OCI-LY1 (cell line): Measurements from ENCODE around the gene C14orf39.

Experiments used
- H2AFZ ChIP-seq: fragments of 200-600 bp; sonication (generic), shearing (Covaris generic); 2 replicates; pipeline ENCODE4 v1.6.0; 2014; ENCODE audit warnings: antibody characterized with exemption, mild to moderate bottlenecking, low read length
- H3F3A ChIP-seq: fragments of 200-600 bp; sonication (generic), shearing (Covaris generic); 2 replicates; pipeline ENCODE4 v1.6.0; 2014; ENCODE audit warnings: mild to moderate bottlenecking, antibody characterized with exemption, low read length, moderate library complexity; ENCODE audit not compliant: insufficient read depth
- H3K27ac ChIP-seq: fragments of 200-600 bp; sonication (generic); 2 replicates; pipeline ENCODE4 v1.5.1; 2014; ENCODE audit warnings: low read length, mixed run types, mild to moderate bottlenecking, low read depth; ENCODE audit not compliant: poor library complexity, severe bottlenecking
- H3K27me3 ChIP-seq: fragments of 200-600 bp; sonication (generic); 2 replicates; pipeline ENCODE4 v1.6.0; 2014; ENCODE audit warnings: antibody characterized with exemption, mild to moderate bottlenecking, low read length, moderate library complexity; ENCODE audit not compliant: insufficient read depth
- H3K36me3 ChIP-seq: fragments of 200-600 bp; sonication (generic); 2 replicates; pipeline ENCODE4 v1.6.1; 2014; ENCODE audit warnings: mild to moderate bottlenecking, antibody characterized with exemption, low read length, moderate library complexity, mixed read lengths; ENCODE audit not compliant: insufficient read depth
- H3K4me1 ChIP-seq: fragments of 200-600 bp; sonication (generic); 2 replicates; pipeline ENCODE4 v1.5.1; 2014; ENCODE audit warnings: mild to moderate bottlenecking, low read length, moderate library complexity; ENCODE audit not compliant: insufficient read depth, severe bottlenecking
- H3K4me2 ChIP-seq: fragments of 200-600 bp; sonication (generic), shearing (Covaris generic); 2 replicates; pipeline ENCODE4 v1.6.1; 2014; ENCODE audit warnings: low read length
- H3K4me3 ChIP-seq: fragments of 200-600 bp; sonication (generic); 2 replicates; pipeline ENCODE4 v1.5.1; 2014; ENCODE audit warnings: low read length, low read depth, mild to moderate bottlenecking, mixed read lengths; ENCODE audit not compliant: poor library complexity, severe bottlenecking
- H3K79me2 ChIP-seq: fragments of 200-600 bp; shearing (Covaris generic); 2 replicates; pipeline ENCODE4 v1.6.1; 2016; ENCODE audit warnings: mixed run types, low read length, mixed read lengths; ENCODE audit not compliant: insufficient read depth
- H3K9ac ChIP-seq: fragments of 200-600 bp; sonication (generic), shearing (Covaris generic); 2 replicates; pipeline ENCODE4 v1.6.1; 2014; ENCODE audit warnings: mild to moderate bottlenecking, low read length, mixed read lengths
- H3K9me2 ChIP-seq: fragments of 200-600 bp; sonication (generic), shearing (Covaris generic); 2 replicates; pipeline ENCODE4 v1.6.1; 2014; ENCODE audit warnings: low read depth, mild to moderate bottlenecking, low read length, mixed read lengths
- H3K9me3 ChIP-seq: fragments of 200-600 bp; shearing (Covaris generic); 2 replicates; pipeline ENCODE4 v1.6.1; 2014; ENCODE audit warnings: low read length, mixed read lengths
- H4K20me1 ChIP-seq: fragments of 200-600 bp; sonication (generic), shearing (Covaris generic); 2 replicates; pipeline ENCODE4 v1.6.0; 2016; ENCODE audit warnings: mild to moderate bottlenecking, low read length; ENCODE audit not compliant: insufficient read depth
- EZH2 ChIP-seq: fragments of 200-600 bp; sonication (generic), shearing (Covaris generic); IDR thresholded peaks from 2 replicates; pipeline ENCODE4 v1.8.0; 2017; ENCODE audit warnings: borderline replicate concordance, mixed run types, mild to moderate bottlenecking, antibody characterized with exemption, low read length, moderate library complexity, mixed read lengths
- TF ChIP-seq, protein P1 (sequence below): fragments of 200-600 bp; sonication (generic), shearing (Covaris generic); IDR thresholded peaks from 2 replicates; pipeline ENCODE4 v1.5.1; 2017; ENCODE audit warnings: mild to moderate bottlenecking, antibody characterized with exemption, low read length, moderate library complexity, mixed read lengths

C14orf39 gene

DNA sequence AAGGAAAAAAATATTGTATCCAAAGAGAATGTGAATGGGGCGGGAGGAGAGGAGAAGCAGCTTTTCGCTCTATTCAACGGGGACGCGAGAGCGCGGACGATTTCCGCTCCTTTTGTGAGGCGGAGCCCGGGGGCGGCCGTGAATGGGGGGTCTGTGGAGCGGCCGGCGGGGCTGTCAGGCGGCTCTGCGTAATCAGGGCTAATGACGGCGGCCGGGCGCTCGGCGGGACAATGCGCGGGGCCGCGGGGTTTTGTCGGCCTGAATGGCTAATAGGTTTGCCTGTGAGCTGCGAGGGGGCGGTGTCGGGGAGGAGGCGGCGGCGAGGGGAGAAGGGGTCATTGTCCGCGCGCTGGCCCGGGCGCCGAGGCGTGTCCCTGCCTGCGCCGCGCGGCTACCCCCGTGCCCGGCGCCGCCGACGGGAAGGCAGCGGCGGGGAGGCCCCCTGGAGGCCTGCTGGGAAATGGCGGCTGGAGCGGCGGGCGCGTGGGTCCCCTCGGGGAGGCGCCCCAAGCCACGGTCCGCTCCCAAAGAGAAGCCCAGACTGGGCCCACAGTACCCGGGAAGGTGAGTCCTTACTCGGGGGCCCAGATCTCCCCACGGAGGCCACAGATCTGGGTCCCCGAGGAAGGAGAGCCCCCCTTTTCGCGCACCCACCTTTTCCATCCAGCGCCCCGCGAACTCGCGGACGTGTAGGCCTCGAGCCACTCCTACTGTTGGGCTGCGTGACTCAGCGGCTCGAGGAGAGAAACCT lies 29.1 kb upstream of the C14orf39 start:
- no peak overlapping the region for H3K9ac ChIP-seq
- peak overlapping the region; percentile 41 for H3K4me2 ChIP-seq
- no peaks in the 10 kb centered on the region for H3K9me3 ChIP-seq
- H3K4me1 ChIP-seq, result peaks cover 5% of the 10 kb centered on the region
- no peaks in the 10 kb centered on the region for H3K9me2 ChIP-seq
- H3K36me3 ChIP-seq, result no peaks in the 10 kb centered on the region
- no peak overlapping the region for H3K27ac ChIP-seq
- 0 out of 2 replicates have a peak, but pooled peaks cover 2% of the 10 kb centered on the region for H3K27me3 ChIP-seq
- H3K4me3 ChIP-seq, result peak overlapping the region; percentile 47
- H3F3A ChIP-seq, result no peaks in the 10 kb centered on the region
- no peaks in the 10 kb centered on the region for H3K79me2 ChIP-seq
- no peak overlapping the region for H2AFZ ChIP-seq
- no peak for TF ChIP-seq EZH2
- TF ChIP-seq, protein P1, sequence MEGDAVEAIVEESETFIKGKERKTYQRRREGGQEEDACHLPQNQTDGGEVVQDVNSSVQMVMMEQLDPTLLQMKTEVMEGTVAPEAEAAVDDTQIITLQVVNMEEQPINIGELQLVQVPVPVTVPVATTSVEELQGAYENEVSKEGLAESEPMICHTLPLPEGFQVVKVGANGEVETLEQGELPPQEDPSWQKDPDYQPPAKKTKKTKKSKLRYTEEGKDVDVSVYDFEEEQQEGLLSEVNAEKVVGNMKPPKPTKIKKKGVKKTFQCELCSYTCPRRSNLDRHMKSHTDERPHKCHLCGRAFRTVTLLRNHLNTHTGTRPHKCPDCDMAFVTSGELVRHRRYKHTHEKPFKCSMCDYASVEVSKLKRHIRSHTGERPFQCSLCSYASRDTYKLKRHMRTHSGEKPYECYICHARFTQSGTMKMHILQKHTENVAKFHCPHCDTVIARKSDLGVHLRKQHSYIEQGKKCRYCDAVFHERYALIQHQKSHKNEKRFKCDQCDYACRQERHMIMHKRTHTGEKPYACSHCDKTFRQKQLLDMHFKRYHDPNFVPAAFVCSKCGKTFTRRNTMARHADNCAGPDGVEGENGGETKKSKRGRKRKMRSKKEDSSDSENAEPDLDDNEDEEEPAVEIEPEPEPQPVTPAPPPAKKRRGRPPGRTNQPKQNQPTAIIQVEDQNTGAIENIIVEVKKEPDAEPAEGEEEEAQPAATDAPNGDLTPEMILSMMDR, result peak; percentile 29; the same call in 1 of the 2 replicates
- H4K20me1 ChIP-seq, result no peaks in the 10 kb centered on the region

DNA sequence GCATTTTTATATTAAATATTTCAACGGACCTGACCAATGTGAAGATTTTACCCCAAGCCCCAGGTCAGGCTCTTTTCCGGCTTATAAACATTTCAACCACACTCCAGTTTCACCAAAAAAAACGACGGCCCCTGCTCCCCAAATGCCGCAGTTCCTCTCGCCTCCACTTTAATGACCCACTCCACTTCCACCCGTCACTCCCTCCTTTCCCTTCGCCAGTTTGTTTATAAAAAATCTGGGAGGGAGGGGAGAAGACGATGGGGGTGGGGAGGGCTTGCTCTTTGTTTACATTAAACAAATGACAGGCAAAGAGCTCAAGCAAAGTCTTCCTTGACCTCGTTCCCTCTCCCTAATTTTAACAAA lies 28.5 kb upstream of the C14orf39 start:
- no peaks in the 10 kb centered on the region for H3K9me3 ChIP-seq
- H2AFZ ChIP-seq, result no peak overlapping the region
- no peaks in the 10 kb centered on the region for H3K36me3 ChIP-seq
- H3K4me1 ChIP-seq, result peaks cover 5% of the 10 kb centered on the region
- peak overlapping the region; percentile 47 for H3K4me3 ChIP-seq
- H3K9ac ChIP-seq, result no peak overlapping the region
- TF ChIP-seq EZH2, result no peak
- TF ChIP-seq, protein P1, result no peak
- H3K79me2 ChIP-seq, result no peaks in the 10 kb centered on the region
- 0 out of 2 replicates have a peak, but pooled peaks cover 2% of the 10 kb centered on the region for H3K27me3 ChIP-seq
- peak overlapping the region; percentile 41 for H3K4me2 ChIP-seq
- no peaks in the 10 kb centered on the region for H3F3A ChIP-seq
- H3K27ac ChIP-seq, result no peak overlapping the region
- H3K9me2 ChIP-seq, result no peaks in the 10 kb centered on the region
- H4K20me1 ChIP-seq, result no peaks in the 10 kb centered on the region

DNA sequence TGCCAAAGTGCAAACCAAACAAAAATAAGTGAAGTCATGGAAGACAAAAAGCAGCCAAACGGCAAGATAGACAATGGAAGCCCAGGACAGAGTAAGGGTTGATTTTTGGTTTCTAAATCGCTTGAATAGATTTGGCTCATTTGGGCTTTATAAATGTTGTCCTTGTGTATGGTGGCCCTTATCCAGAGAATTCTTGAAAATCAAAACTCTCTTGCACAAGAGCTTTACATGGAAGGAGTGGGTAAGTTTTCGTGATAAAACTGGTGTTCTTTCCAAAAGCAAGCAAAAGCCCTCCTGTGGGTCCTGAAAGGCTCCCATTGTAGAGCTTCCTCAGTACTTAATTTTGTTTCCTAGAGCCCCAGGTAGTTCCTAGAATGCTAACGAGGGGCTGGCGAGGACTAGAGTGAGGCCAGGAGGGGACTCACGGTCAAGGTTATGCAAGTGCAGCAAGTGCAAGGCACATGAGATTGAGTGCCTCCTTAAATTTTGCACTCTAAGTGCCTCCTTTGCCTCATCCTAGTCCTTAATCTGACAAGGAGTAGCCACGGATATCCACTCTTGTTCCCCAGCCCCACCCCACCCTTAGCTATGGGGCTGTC lies 27.2 kb upstream of the C14orf39 start:
- Histone ChIP-seq H3K9me3 (no peaks in the 10 kb centered on the region), H3K9me2 (no peaks in the 10 kb centered on the region), H3K4me2 (no peak overlapping the region), H3K79me2 (no peaks in the 10 kb centered on the region), H3K27ac (no peak overlapping the region), H4K20me1 (no peaks in the 10 kb centered on the region), H2AFZ (no peak overlapping the region), H3K9ac (no peak overlapping the region), H3K4me1 (peaks cover 5% of the 10 kb centered on the region), H3K27me3 (no peaks in the 10 kb centered on the region), H3K36me3 (no peaks in the 10 kb centered on the region), H3K4me3 (no peak overlapping the region), H3F3A (no peaks in the 10 kb centered on the region)
- no peak for TF ChIP-seq EZH2
- TF ChIP-seq, protein P1, result no peak
